DOHH2 (cell line): ENCODE measurements around the gene JADE1.

ENCODE experiments used
- H3F3A ChIP-seq: fragments of 200-600 bp; sonication (generic), shearing (Covaris generic); 2 replicates; pipeline ENCODE4 v1.6.0; 2016; ENCODE audit warnings: antibody characterized with exemption, mild to moderate bottlenecking; ENCODE audit not compliant: control insufficient read depth, insufficient read depth
- H3K27ac ChIP-seq: fragments of 200-600 bp; sonication (generic); 2 replicates; pipeline ENCODE4 v1.5.1; 2014; ENCODE audit warnings: low read depth, mild to moderate bottlenecking, low read length, moderate library complexity
- H3K27me3 ChIP-seq: fragments of 200-600 bp; sonication (generic); 2 replicates; pipeline ENCODE4 v1.6.1; 2014; ENCODE audit warnings: mild to moderate bottlenecking, low read length, mixed read lengths; ENCODE audit not compliant: control insufficient read depth
- H3K36me3 ChIP-seq: fragments of 200-600 bp; sonication (generic); 2 replicates; pipeline ENCODE4 v1.6.1; 2014; ENCODE audit warnings: mild to moderate bottlenecking, low read length, moderate library complexity, mixed read lengths; ENCODE audit not compliant: control insufficient read depth
- H3K4me1 ChIP-seq: fragments of 200-600 bp; sonication (generic); 2 replicates; pipeline ENCODE4 v1.6.1; 2014; ENCODE audit warnings: mild to moderate bottlenecking, low read length, mixed read lengths; ENCODE audit not compliant: control insufficient read depth
- H3K4me2 ChIP-seq: fragments of 200-600 bp; sonication (generic); 2 replicates; pipeline ENCODE4 v1.6.0; 2014; ENCODE audit warnings: mild to moderate bottlenecking, low read length, moderate library complexity
- H3K4me3 ChIP-seq: fragments of 200-600 bp; sonication (generic); 2 replicates; pipeline ENCODE4 v1.5.1; 2014; ENCODE audit warnings: mild to moderate bottlenecking, low read length, mixed read lengths
- H3K79me2 ChIP-seq: fragments of 200-600 bp; sonication (generic); 2 replicates; pipeline ENCODE4 v1.6.1; 2014; ENCODE audit warnings: mild to moderate bottlenecking, low read length, mixed read lengths; ENCODE audit not compliant: control insufficient read depth
- H3K9me2 ChIP-seq: fragments of 200-600 bp; sonication (generic); replicated peaks from 2 replicates; pipeline ENCODE4 v1.6.1; 2014; ENCODE audit warnings: mild to moderate bottlenecking, low read length, mixed read lengths; ENCODE audit not compliant: control insufficient read depth
- H3K9me3 ChIP-seq: fragments of 200-600 bp; sonication (generic); 2 replicates; pipeline ENCODE4 v1.6.1; 2014; ENCODE audit warnings: antibody characterized with exemption, low read length, mixed read lengths; ENCODE audit not compliant: control insufficient read depth, insufficient read depth
- H4K20me1 ChIP-seq: fragments of 200-600 bp; sonication (generic); 2 replicates; pipeline ENCODE4 v1.6.0; 2014; ENCODE audit warnings: low read depth, mild to moderate bottlenecking, antibody characterized with exemption, low read length, moderate library complexity; ENCODE audit not compliant: control insufficient read depth, insufficient read depth
- CTCF ChIP-seq: fragments of 200-600 bp; sonication (generic); IDR thresholded peaks from one replicate; pipeline ENCODE4 v1.5.1; 2014; ENCODE audit warnings: antibody characterized with exemption, mild to moderate bottlenecking, low read depth, low read length; ENCODE audit not compliant: poor library complexity, severe bottlenecking
- EZH2phosphoT487 ChIP-seq: fragments of 200-600 bp; sonication (generic); IDR thresholded peaks from 2 replicates; pipeline ENCODE4 v1.6.1; 2017; ENCODE audit warnings: borderline replicate concordance, mild to moderate bottlenecking, antibody characterized with exemption, low read length, moderate library complexity, mixed read lengths

The JADE1 gene

GRCh38 chr4:128904821-128905220 lies 95.3 kb downstream of the JADE1 start:
- Histone ChIP-seq H3K4me1 (no peaks in the 10 kb centered on the region), H3K4me3 (no peak overlapping the region), H4K20me1 (no peaks in the 10 kb centered on the region), H3K9me2 (no peaks in the 10 kb centered on the region), H3K4me2 (no peak overlapping the region), H3K36me3 (no peaks in the 10 kb centered on the region), H3K9me3 (no peaks in the 10 kb centered on the region), H3F3A (no peaks in the 10 kb centered on the region), H3K27me3 (no peaks in the 10 kb centered on the region), H3K27ac (no peak overlapping the region), H3K79me2 (no peaks in the 10 kb centered on the region)
- TF ChIP-seq EZH2phosphoT487, result no peak
- TF ChIP-seq CTCF, result no peak

GRCh38 chr4:128906581-128906980 lies 97.1 kb downstream of the JADE1 start:
- no peaks in the 10 kb centered on the region for H3K4me1 ChIP-seq
- H3K36me3 ChIP-seq, result no peaks in the 10 kb centered on the region
- H3K79me2 ChIP-seq, result no peaks in the 10 kb centered on the region
- no peaks in the 10 kb centered on the region for H3F3A ChIP-seq
- H3K4me3 ChIP-seq, result no peak overlapping the region
- H3K9me2 ChIP-seq, result no peaks in the 10 kb centered on the region
- no peak overlapping the region for H3K4me2 ChIP-seq
- H3K27ac ChIP-seq, result no peak overlapping the region
- TF ChIP-seq CTCF, result no peak
- no peak for TF ChIP-seq EZH2phosphoT487
- H3K9me3 ChIP-seq, result no peaks in the 10 kb centered on the region
- H3K27me3 ChIP-seq, result no peaks in the 10 kb centered on the region
- no peaks in the 10 kb centered on the region for H4K20me1 ChIP-seq

- Histone ChIP-seq H3K4me2 (no peak overlapping the region), H3K27me3 (no peaks in the 10 kb centered on the region), H3K36me3 (no peaks in the 10 kb centered on the region), H3K27ac (no peak overlapping the region), H4K20me1 (no peaks in the 10 kb centered on the region), H3K4me3 (no peak overlapping the region), H3F3A (no peaks in the 10 kb centered on the region), H3K9me3 (no peaks in the 10 kb centered on the region), H3K9me2 (no peaks in the 10 kb centered on the region), H3K4me1 (no peaks in the 10 kb centered on the region), H3K79me2 (no peaks in the 10 kb centered on the region)
- no peak for TF ChIP-seq CTCF
- no peak for TF ChIP-seq EZH2phosphoT487
These were observed 98.5 kb downstream of the JADE1 start for GRCh38 chr4:128907981-128908380.

- H3K27ac ChIP-seq, result no peak overlapping the region
- no peaks in the 10 kb centered on the region for H3K36me3 ChIP-seq
- H3K79me2 ChIP-seq, result no peaks in the 10 kb centered on the region
- H3K4me2 ChIP-seq, result no peak overlapping the region
- H3K4me1 ChIP-seq, result no peaks in the 10 kb centered on the region
- no peaks in the 10 kb centered on the region for H4K20me1 ChIP-seq
- no peaks in the 10 kb centered on the region for H3K27me3 ChIP-seq
- no peak overlapping the region for H3K4me3 ChIP-seq
- no peaks in the 10 kb centered on the region for H3F3A ChIP-seq
- H3K9me2 ChIP-seq, result no peaks in the 10 kb centered on the region
- H3K9me3 ChIP-seq, result no peaks in the 10 kb centered on the region
- TF ChIP-seq EZH2phosphoT487, result no peak
- no peak for TF ChIP-seq CTCF
These were observed 99.2 kb downstream of the JADE1 start for GRCh38 chr4:128908735-128909134.
